Renal cortical epithelial cell (primary cell): ENCODE results near the gene CDK14. TPM values are rescaled to one million over a fixed set of nuclear protein-coding genes. Genes with fewer than 3 reads are reported as not detected.

Experiments used
- DNase-seq: peaks from one replicate; pipeline ENCODE4 v3.0.0-alpha.2; 2011; ENCODE audit warnings: low read depth
- total RNA-seq: library from RNA; depleted of rRNA; stranded (reverse); fragments of >200 nt; gene quantifications from 2 replicates; pipeline ENCODE4 v1.2.3, GENCODE V29; 2014

CDK14 gene
- total RNA-seq, 1 donor from 2014 or later, result 30.2 TPM

DNA sequence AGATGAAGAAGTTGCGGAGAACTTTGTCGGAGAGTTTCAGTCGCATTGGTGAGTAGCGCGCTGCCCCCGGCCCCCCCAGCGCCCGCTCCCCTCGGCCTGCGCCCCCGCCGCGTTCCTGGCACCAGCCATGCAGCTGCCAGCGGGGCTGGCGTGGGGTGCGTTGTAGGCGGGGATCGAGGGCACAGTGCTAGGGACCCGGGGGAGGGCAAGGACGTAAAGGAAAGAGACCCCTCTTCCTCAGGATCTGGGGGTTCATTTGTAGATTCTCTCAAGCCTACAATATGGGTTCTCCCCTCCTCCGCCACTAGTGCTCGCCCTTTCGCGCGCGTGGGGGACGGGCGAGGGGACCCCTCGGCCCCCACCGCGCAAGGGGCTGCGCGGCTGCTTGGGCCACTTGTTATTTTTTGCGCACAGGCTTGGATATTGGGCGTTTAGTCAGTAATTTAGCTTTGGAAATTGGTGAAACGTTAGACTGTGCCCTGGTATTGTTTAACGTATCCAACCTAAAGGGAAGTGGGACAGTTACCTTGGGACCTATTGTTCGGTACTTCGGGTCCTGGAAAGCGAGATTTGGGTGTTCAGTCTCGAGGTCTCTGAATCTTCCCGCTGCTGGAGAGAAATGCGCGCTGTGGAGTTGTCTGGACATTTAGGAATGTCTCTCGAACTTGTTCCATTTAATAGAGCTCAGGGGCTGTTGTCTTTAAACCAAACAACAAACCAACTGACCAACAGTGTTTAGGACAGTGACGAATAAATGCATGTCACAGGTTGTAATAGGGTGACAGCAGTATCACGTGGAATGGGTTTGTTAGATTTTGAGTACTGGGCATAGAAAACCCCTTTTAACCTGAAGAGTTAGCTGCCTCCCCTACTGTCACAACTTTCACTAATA, 796 bp downstream of the CDK14 start:
- no peak for DNase-seq

DNA sequence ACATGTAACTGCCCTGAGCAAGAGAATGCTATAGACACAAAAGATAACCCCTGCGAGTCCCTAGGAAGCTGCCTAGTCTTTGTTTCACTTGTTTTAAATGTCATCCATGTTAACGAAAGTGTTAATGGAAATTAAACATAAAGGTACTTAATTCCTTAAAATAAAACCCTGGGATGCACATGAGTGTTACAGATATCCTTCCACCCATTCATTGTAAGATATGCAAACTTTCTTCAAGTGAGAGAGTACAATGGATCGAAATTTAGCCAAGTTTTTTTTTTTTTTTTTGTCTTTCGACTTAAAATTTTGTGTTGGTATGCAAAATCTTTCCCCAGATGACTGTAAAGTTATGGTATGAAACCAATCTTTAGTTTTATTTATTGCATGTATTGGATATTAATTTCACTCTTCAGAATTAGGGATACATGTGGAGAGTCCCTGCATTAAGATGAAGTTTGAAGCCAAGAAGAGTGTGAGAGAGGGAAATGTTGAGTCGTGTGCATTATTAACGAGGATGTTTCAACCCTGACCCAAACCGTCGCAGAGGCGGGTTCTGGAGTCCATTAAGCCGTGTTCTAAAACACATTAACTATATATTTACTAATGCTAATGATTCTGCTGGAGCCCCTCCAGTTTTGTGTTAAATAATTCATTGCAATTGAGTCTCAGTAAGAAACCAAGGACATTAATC, 1.6 kb downstream of the CDK14 start:
- no peak for DNase-seq

DNA sequence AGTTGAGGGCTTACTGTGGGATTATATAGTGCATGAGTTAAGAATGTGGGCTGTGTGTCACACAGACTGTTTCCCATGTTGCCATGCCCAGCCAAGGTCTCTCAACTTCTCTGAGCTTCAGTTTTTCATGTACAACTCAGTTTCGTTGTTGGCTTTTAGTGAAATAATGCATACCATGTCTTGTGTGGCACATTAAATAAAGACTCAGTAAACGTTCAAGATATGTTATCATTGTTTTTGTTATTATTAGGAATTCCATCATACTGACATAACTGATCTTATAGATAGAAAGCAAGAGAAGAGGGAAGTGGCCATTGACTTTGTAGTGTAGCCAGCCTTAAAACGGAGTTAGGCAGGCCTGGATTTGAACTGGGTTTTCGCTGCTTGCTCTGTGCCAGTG, 2.9 kb downstream of the CDK14 start:
- no peak for DNase-seq

DNA sequence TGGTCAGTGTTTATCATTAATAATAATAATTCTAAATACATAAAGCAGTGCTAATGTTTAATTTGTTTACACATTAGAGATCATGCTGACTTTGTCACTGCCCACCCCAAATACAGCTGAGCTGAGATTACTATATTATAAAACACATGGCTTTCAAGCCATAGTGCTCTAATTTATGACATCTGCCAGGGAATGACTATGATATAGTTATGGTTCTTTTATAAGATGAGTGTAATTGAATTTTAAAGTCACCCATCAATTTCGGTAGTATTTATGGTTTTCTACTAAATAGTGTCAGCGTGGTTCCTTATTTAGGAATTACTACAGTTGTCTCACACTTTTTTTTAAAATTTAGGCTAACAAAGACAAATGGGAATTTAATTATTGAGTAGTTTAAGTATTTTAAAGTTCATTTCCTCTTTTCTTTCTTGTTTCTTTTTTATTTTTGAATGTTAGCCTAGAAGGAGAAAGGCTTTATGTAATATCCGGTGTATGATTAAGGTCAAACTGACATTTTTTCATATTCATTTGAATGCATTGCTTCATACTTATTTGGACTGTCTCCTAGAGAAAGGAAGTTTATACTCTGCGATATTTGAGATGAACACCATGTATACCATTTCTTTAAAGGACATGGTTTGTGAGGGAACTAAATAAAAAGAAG, 3.9 kb downstream of the CDK14 start:
- no peak for DNase-seq

DNA sequence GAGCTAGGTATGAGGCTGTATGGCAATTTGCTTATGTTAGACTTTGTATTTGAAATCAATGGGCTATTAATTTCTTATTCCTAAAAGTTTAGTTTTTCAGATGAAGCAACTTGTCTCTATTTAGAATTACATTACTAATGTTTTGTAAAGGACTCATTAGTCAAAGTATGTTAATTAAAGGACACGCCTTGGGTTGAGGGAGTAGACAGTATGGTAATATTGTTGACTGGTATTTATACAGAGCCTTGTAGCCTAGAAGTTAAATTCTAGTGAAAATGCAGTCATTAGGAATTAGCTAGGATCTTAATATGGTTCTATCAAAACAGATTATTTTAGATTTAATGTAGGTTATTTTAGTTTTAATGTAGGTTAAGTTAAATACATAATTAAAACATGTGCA, 6.2 kb downstream of the CDK14 start:
- DNase-seq, result no peak

DNA sequence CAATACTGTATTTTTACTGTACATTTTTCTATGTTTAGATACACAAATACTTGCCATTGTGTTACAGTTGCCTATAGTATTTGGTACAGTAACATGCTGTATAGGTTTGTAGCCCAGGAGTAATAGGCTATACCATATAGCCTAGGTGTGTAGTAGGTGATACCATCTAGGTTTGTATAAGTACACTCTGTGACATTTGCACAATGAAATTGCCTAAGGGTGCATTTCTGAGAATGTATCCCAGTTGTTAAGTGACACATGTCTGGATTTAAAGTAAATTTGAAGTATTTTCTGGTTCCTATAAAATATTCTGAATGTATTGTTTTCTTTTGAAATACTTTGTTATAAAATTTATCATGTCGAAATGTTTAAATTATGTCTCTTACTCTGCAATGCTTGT, 7.2 kb downstream of the CDK14 start:
- no peak for DNase-seq

DNA sequence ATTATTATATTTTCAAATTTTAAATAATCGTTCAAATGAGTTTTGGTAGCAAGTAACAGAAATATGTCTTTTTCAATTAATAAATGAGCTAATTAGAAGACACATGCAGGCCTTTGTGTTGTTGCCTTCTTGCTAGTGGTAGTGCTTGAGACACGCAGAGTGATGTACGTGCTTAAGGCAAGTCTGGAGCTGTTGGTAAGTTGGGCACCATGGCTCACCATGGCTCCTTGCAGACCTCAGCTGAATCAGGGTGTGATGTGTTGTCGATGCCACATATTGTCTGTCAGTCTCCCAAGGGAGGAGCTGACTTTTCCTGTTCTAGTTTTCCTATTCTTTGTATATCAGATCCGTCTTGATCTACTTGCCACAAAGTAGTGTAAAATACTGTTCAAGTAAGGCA, 8.3 kb downstream of the CDK14 start:
- DNase-seq, result no peak

DNA sequence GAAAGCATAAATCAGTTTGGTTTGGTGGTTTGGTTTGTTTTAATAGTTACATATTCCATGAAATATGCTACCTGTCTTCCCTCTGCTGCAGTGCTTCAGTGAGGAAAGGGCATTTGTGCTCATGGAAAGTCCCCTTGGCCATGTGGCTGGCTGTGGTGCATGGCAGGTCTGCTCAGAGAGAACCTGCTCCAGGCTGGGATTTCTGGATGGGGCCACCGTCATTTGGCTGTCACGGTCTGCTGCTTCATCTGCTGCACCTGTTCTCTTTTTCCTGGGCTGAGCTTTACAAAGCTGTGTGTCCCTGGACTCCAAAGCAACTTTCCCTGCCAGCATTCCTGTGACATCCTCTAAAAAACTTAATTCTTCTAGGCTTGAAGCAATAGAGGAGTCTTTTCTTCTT, 8.9 kb downstream of the CDK14 start:
- peak; percentile 47 for DNase-seq

DNA sequence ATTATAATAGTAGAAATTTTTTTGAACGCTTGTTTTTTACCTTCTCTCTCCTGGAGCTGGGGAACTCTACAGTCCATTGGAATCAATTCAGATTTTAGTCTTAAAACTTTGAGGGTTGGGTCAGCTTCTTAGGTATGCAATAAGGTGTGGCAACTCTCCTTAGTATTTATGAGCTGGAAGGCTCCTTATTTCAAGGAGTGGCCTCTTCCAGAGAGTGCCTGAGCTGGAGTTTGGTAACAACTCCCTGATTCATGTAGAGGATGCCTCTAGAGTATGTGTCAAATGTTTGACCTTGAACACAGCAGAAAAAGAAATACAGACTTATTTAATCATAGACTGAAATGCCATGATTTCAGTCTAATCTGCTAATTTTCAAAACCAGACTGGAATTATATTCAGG, 11.1 kb downstream of the CDK14 start:
- peak; percentile 40 for DNase-seq

DNA sequence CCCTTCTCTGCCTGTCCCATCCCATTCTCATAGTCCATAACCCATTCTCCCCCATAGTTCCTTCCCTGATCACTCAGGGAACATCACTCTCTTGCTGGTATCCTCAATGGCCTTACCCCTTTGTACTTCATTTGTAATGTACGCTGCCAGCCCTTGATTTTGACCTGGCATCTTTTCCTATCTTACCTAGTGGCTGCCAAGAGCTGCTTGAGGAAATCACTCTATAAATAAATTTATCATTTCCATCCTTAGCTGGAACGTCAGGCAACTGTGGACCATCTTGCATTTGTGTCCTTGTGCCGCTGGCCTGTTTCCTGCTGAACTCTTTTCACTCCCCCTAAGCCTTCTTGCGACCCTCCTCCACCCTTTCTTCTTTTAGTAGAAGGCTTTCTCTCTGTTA, 14.0 kb downstream of the CDK14 start:
- no peak for DNase-seq

DNA sequence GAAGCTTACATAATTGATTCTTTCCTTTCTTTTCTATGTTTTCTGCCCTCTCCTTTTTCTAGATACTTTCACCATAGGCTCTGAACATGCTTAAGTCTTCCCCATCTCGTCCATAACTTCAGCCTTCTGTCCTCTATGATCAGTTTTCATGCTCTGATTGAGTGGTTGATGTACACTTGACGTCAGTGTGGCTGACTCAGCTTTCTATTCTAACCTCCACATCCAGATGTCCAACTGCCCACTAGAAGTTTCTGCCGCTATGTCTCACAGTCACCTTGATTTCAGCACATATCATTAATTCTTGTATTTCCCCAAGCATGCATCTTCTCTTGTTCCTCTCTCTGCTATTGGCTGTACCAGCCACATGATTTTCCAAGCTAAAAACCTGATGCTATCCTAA, 15.0 kb downstream of the CDK14 start:
- DNase-seq, result no peak

DNA sequence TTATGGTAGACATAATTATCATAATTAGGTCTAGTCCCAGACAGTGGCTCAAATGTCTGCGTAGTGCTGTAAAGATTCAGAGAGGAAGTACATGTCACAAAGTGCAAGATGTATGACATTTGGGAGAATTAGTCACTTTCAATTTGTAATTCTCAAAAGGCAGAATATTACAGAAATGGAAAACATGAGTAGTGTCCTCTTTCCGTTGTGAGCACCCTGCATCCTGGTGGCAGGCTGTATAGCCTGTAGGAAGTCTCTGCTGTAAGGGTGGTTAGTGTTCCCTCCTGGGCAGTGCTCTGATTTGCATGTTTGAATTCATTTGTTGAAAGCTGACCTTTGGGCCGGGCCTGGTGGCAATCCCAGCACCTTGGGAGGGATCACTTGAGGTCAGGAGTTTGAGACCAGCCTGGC, 17.0 kb downstream of the CDK14 start:
- no peak for DNase-seq

DNA sequence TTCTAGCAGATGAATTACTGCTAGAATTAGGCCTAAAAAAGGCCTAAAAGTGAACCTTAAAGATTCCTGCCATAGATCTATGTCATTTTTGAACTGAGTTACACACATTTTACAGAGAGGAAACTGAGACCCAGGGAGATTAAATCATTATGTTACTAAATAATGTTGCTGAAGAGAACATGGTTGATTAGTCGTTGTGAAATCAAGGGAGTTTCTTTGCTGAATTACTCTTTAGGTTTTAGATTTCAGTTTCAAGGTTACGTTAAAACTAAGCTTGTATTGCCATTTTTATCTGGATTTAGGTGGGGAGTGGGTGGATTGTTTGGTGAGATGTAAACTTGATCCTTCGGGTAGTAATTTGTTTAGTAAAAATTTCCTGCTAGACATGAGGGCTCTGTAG, 21.3 kb downstream of the CDK14 start:
- no peak for DNase-seq

DNA sequence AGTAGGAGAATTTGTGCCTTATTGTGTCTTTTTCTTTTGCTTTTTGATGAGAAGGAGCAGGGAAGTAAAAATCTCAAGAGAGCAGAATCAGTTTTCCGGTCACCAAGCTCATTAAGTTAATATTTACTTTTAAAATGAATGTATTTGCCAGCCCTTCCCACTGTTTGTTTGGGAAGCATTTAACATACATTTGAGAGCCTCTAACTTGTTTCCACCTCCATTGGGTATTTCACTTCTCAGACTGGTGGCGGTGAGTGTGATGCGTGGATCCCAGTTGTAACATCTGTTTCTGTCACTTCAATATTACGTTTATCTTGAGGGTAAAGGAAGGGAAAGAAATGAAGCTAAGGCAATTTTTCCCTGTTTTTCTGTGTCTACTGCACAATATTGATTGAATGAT, 22.8 kb downstream of the CDK14 start:
- DNase-seq, result no peak

DNA sequence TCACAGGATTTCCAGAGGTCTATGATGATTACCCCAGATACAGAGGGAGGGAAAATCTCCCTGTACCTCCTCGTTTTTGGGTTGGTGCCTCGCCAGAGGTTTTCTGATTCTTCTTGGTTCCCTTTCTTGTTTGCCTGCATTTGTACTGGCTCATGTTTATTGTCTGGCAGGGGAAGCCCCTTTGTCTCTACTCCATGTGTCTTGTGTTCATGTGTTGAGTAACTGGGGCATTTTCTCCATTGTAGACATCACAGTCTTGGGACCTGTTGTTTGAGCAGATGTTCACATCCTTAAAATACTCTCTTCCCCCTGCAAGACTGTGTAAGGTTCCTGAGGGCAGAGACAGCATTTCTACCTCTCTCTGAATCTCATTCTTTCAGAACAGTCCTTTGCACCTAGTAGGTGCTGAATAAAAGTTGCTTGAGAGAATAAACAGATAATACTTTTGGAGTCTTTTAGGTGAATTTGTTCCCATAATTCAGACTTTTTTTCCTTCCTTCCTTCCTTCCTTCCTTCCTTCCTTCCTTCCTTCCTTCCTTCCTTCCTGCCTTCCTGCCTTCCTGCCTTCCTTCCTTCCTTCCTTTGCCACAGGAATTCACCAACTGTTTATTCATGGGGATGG, 25.1 kb downstream of the CDK14 start:
- DNase-seq, result no peak

DNA sequence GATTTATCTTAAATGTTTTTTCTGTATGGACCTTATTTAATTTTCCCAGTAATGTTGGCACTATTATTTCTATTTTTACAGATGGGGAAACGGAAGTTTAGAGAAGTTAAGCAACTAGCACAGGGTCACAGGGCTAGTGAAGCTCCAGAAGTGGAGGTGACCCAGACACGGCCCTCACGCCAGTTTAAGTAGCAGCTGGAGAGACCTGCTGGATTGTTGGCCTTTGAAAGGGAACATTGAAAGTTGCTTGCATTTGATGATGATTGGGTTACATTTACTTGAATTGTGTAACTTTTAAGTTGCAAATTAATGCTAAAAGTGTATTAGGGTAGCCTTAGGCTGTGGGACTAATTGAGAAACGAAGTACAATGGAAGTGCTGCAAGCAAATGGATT, 25.6 kb downstream of the CDK14 start:
- DNase-seq, result peak; percentile 74

DNA sequence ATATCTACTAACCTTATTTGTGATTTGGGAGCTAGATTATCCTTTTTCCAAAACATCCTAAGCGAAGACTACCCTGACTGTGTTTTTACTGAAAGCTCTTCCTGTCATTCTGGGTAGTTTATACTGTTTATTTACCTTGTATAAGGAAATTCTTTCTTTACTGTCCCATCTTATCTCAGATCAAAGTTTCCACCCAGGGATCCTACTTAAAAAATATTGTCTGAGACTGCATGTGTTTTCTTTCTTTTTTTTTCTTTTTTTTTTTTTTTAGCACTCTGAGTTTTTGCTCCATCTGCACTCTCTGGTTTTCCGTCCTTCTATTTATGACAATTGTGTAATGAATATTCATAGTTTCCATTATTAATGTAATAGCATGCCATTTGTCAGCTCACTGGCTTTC, 26.5 kb downstream of the CDK14 start:
- no peak for DNase-seq

DNA sequence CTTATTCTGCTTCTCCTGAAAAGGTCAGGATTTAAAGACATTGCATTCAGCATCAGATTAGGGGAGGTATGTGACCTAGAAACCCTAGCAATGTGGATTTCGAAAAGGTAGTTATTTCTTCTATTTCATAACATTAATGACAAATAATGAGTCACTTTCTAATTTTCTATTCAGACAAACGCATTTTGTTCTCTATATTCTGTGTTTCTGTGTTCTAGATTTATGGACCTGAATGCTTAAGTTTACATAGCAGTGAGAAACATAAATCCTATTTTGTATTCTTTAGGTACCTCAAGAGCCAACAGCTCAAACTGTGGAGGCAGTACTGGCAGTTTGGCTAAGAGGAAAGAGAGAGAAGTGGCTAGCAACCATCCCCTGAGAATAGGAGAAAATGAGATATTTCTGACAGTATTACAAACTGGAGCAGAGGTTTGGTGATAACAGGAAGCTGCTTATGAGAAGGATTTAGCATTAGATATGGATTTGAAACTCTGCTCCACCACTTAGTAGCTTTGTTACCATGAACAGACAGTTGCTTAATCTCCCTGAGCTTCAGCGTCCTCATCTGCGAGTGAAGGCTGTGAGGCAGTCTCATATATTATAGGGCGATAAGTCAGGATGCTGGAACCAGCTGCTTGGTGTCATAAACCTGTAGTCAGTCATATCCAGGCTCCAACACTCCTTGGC, 28.2 kb downstream of the CDK14 start:
- DNase-seq, result peak; percentile 50

DNA sequence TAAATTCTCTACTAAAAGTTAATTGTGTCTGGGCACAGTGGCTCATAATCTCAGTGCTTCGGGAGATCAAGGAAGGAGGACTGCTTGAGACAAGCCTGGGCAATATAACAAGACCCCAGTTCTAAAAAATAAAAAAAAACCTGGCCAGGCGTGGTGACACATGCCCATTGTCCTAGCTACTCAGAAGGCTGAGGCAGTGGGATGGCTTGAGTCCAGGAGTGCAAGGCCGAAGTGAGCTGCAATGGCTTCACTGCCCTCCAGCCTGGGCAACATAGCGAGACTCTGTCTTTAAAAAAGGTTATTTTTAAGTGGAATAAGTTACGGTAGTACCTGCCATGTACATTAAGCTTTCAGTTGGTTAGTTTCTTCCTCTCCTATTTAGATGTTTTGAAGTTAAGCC, 28.9 kb downstream of the CDK14 start:
- no peak for DNase-seq

DNA sequence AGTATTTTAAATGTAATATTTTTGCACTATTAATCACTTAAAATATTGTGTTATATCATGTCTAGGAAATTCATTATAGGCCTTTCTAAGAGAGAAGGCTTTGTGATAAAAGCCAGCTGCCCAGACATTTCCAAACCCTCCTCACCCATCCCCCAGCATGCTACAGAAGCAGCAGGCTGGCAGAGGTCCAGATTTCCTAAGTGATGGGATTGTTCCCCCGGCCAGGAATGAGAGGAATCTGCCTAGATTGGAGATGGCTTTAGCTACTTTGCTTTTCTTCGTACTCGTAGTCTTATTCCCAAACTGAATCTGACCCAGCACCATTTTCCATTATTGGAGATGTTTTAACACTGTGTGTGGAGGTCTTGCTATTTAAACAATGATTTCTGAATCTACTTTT, 29.4 kb downstream of the CDK14 start:
- peak; percentile 61 for DNase-seq

DNA sequence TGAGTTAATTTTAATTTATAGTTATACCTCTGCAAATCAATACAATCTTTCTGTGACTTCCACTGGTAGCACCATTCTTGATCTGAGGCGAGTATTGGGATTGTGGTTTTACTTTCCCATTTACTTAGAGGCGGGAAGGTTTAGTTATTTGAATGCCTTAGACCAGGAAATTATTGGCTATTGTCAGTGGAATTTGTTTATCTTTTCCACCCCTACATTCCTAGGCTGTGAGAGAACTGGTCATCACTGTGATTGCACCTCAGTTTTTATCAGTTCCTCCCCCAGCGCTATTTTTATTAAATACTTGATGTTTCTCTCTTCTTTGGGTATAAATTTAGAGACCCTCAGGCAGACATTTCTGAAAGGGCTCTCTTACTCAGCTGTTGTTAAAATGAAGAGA, 29.9 kb downstream of the CDK14 start:
- peak; percentile 58 for DNase-seq
